22Rv1 (cell line): ENCODE measurements around the gene SNX9.

Experiments used
- ZFX ChIP-seq: fragments of 450-650 bp; IDR thresholded peaks from 2 replicates; pipeline ENCODE4 v1.6.1; 2017; ENCODE audit warnings: antibody characterized with exemption, borderline replicate concordance
- TF ChIP-seq, protein P1 (sequence below): fragments of 450-650 bp; IDR thresholded peaks from 2 replicates; pipeline ENCODE4 v1.5.1; 2017; ENCODE audit warnings: mild to moderate bottlenecking

DNA sequence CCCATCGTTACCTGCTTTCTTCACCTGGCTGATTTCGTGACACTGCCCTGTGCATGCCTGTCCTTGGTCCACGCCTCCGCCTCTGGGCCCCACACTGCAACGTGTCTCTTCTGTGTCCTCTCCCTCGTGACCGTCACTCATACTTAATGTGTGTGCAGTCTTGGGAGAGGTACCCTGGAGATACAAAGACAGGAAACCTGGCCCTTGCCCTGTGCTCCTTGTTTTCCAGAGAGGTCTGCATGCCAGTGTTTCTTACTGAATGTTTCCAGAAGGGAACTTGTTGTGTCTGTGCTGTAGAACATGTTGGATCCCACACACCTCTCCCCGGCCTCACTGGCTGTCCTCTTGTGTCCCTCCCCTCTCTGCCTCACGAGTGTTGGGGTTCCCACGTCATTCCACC lies 45.8 kb downstream of the SNX9 start:
- TF ChIP-seq, protein P1, sequence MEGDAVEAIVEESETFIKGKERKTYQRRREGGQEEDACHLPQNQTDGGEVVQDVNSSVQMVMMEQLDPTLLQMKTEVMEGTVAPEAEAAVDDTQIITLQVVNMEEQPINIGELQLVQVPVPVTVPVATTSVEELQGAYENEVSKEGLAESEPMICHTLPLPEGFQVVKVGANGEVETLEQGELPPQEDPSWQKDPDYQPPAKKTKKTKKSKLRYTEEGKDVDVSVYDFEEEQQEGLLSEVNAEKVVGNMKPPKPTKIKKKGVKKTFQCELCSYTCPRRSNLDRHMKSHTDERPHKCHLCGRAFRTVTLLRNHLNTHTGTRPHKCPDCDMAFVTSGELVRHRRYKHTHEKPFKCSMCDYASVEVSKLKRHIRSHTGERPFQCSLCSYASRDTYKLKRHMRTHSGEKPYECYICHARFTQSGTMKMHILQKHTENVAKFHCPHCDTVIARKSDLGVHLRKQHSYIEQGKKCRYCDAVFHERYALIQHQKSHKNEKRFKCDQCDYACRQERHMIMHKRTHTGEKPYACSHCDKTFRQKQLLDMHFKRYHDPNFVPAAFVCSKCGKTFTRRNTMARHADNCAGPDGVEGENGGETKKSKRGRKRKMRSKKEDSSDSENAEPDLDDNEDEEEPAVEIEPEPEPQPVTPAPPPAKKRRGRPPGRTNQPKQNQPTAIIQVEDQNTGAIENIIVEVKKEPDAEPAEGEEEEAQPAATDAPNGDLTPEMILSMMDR = no peak
- no peak for TF ChIP-seq ZFX
